HepG2 (cell line): ENCODE results near the gene HSD17B11. TPM values are rescaled to one million over a fixed set of nuclear protein-coding genes. Genes with fewer than 3 reads are reported as not detected.
A peak's percentile ranks its signal among the peaks of the same experiment; 100 is the strongest.

Experiments used
- ATF2 ChIP-seq: sonication (generic); formaldehyde crosslinking; IDR thresholded peaks from 2 replicates; pipeline ENCODE4 v1.4.0; 2020; ENCODE audit warnings: missing genetic modification reagents
- CBFB ChIP-seq: sonication (generic); formaldehyde crosslinking; IDR thresholded peaks from 2 replicates; pipeline ENCODE4 v1.4.0; 2020; ENCODE audit warnings: missing genetic modification reagents
- IRF1 ChIP-seq: sonication (generic); formaldehyde crosslinking; IDR thresholded peaks from 2 replicates; pipeline ENCODE4 v1.4.0; 2020; ENCODE audit warnings: low read depth, mild to moderate bottlenecking, missing genetic modification reagents
- KDM3A ChIP-seq: IDR thresholded peaks from 2 replicates; pipeline ENCODE4 v1.6.1; 2018; ENCODE audit warnings: low read depth, missing compliant biosample characterization
- KDM4B ChIP-seq: sonication (generic); formaldehyde crosslinking; IDR thresholded peaks from 2 replicates; pipeline ENCODE4 v1.4.0; 2020; ENCODE audit warnings: missing genetic modification reagents
- LBX2 ChIP-seq: sonication (generic); formaldehyde crosslinking; IDR thresholded peaks from 2 replicates; pipeline ENCODE4 v1.5.0; 2020; ENCODE audit warnings: missing genetic modification reagents, mild to moderate bottlenecking, borderline replicate concordance
- PRDM10 ChIP-seq: sonication (generic); formaldehyde crosslinking; IDR thresholded peaks from 2 replicates; pipeline ENCODE4 v1.4.0; 2020; ENCODE audit warnings: low read depth, missing genetic modification reagents
- RBM39 ChIP-seq: fragments of 200-400 bp; formaldehyde crosslinking; IDR thresholded peaks from one replicate; pipeline ENCODE4 v1.6.1; 2018; ENCODE audit warnings: antibody characterized with exemption, mild to moderate bottlenecking, low read depth, low read length; ENCODE audit not compliant: poor library complexity, severe bottlenecking
- THAP11 ChIP-seq: IDR thresholded peaks from 2 replicates; pipeline ENCODE4 v1.6.1; 2016; ENCODE audit warnings: missing biosample characterization, missing genetic modification reagents
- ZBTB33 ChIP-seq: sonication (generic); formaldehyde crosslinking; IDR thresholded peaks from 2 replicates; pipeline ENCODE4 v1.4.0; 2020; ENCODE audit warnings: missing genetic modification reagents
- ZFX ChIP-seq: sonication (generic); formaldehyde crosslinking; IDR thresholded peaks from 2 replicates; pipeline ENCODE4 v1.4.0; 2020; ENCODE audit warnings: mild to moderate bottlenecking, low read depth, missing genetic modification reagents, moderate library complexity
- ZNF205 ChIP-seq: IDR thresholded peaks from 2 replicates; pipeline ENCODE4 v1.6.1; 2018; ENCODE audit warnings: missing biosample characterization, missing genetic modification reagents
- ZNF331 ChIP-seq: sonication (generic); formaldehyde crosslinking; IDR thresholded peaks from 2 replicates; pipeline ENCODE4 v1.4.0; 2020; ENCODE audit warnings: missing genetic modification reagents
- ZNF430 ChIP-seq: sonication (generic); formaldehyde crosslinking; IDR thresholded peaks from 2 replicates; pipeline ENCODE4 v1.9.0; 2021; ENCODE audit warnings: mild to moderate bottlenecking, missing genetic modification reagents
- ZNF770 ChIP-seq: sonication (generic); formaldehyde crosslinking; IDR thresholded peaks from 2 replicates; pipeline ENCODE4 v1.5.0; 2020; ENCODE audit warnings: mild to moderate bottlenecking, missing genetic modification reagents
- polyA plus RNA-seq, 8 experiments: library from polyadenylated mRNA; depleted of rRNA in 3 of 8; stranded (reverse) in 7 of 8; unstranded in 1 of 8; fragments of >200 nt; fragmentation: Illumina TruSeq in 4 of 8; extraction: Trizol in 4 of 8; gene quantifications; 2 replicates each; pipeline versions ENCODE4 v1.2.1 to v1.2.3, GENCODE V29; 2011 to 2016; ENCODE audit warnings: low read depth in 4 of 8, missing spikeins in 1 of 8, mixed read lengths in 1 of 8; ENCODE audit not compliant: insufficient read depth in 1 of 8
- total RNA-seq, 5 experiments: library from RNA; depleted of rRNA; stranded (reverse); fragments of >200 nt; fragmentation: Illumina TruSeq; extraction: Trizol; gene quantifications; 2 replicates each; pipeline ENCODE4 v1.2.3, GENCODE V29; 2016; ENCODE audit warnings: low read depth in 1 of 5

The HSD17B11 gene
- total and polyA plus RNA-seq, 2 of the 13 experiments (the other 11 are each of a cell fraction or from before 2014, with no cell fraction given) = 121 to 158 TPM

- TF ChIP-seq ZBTB33 (CRISPR knock-in tag) (no peak), KDM4B (CRISPR knock-in tag) (peak; percentile 93), ZNF430 (peak; percentile 84; the same call in 1 of the 2 replicates), KDM3A (CRISPR knock-in tag) (peak; percentile 23; the same call in 1 of the 2 replicates), RBM39 (no peak), CBFB (CRISPR knock-in tag) (peak; percentile 68), ZNF205 (CRISPR knock-in tag) (peak; percentile 41; the same call in 1 of the 2 replicates), ZFX (CRISPR knock-in tag) (peak; percentile 80), ZNF770 (peak; percentile 51; the same call in 1 of the 2 replicates), PRDM10 (CRISPR knock-in tag) (peak; percentile 56; the same call in 1 of the 2 replicates), LBX2 (CRISPR knock-in tag) (no peak), ATF2 (CRISPR knock-in tag) (peak; percentile 73), ZNF331 (CRISPR knock-in tag) (peak; percentile 90), IRF1 (CRISPR knock-in tag) (no peak; the same call in 1 of the 2 replicates), THAP11 (CRISPR knock-in tag) (peak; percentile 78)
These were observed at the start of gene HSD17B11 (continued) for GRCh38 chr4:87390891-87391575.
